Measurements from ENCODE around the gene GFOD2.

Gene GFOD2

GRCh38 chr16:67664258-67664657 is 54.9 kb downstream of the GFOD2 start:
- H3K9me3 ChIP-seq (ENCODE audit: insufficient read depth, low read depth, low read length): no peaks in the 10 kb centered on the region
- no peak for TF ChIP-seq EZH2phosphoT487 (IDR thresholded peaks at IDR 0.05; ENCODE audit: borderline replicate concordance)
- TF ChIP-seq, protein P1, sequence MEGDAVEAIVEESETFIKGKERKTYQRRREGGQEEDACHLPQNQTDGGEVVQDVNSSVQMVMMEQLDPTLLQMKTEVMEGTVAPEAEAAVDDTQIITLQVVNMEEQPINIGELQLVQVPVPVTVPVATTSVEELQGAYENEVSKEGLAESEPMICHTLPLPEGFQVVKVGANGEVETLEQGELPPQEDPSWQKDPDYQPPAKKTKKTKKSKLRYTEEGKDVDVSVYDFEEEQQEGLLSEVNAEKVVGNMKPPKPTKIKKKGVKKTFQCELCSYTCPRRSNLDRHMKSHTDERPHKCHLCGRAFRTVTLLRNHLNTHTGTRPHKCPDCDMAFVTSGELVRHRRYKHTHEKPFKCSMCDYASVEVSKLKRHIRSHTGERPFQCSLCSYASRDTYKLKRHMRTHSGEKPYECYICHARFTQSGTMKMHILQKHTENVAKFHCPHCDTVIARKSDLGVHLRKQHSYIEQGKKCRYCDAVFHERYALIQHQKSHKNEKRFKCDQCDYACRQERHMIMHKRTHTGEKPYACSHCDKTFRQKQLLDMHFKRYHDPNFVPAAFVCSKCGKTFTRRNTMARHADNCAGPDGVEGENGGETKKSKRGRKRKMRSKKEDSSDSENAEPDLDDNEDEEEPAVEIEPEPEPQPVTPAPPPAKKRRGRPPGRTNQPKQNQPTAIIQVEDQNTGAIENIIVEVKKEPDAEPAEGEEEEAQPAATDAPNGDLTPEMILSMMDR (conservative IDR thresholded peaks at IDR 0.05; ENCODE audit: low read length): no peak
- H3F3A ChIP-seq (ENCODE audit: low read depth): no peaks in the 10 kb centered on the region
- H3K36me3 ChIP-seq (ENCODE audit: insufficient read depth, low read length): no peaks in the 10 kb centered on the region
- H3K79me2 ChIP-seq (ENCODE audit: insufficient read depth, low read length): peaks cover 6% of the 10 kb centered on the region; the same call in 1 of the 2 replicates
- peaks cover 7% of the 10 kb centered on the region for H4K20me1 ChIP-seq (ENCODE audit: insufficient read depth, low read length, poor library complexity, severe bottlenecking)
- H3K9ac ChIP-seq (ENCODE audit: low read depth, low read length, poor library complexity, severe bottlenecking): no peak overlapping the region
- no peaks in the 10 kb centered on the region for H3K27me3 ChIP-seq (ENCODE audit: insufficient read depth, low read length, poor library complexity, severe bottlenecking)
- no peak overlapping the region for H3K4me2 ChIP-seq (ENCODE audit: low read depth, low read length, poor library complexity, severe bottlenecking)
- H3K4me3 ChIP-seq (ENCODE audit: low read length, poor library complexity, severe bottlenecking): no peak overlapping the region
- H3K9me2 ChIP-seq (replicated peaks; ENCODE audit: low read depth, low read length): no peaks in the 10 kb centered on the region
- no peak overlapping the region for H2AFZ ChIP-seq (ENCODE audit: low read length)
- H3K4me1 ChIP-seq (ENCODE audit: insufficient read depth, low read length, poor library complexity, severe bottlenecking): peaks cover 20% of the 10 kb centered on the region

GRCh38 chr16:67663877-67664222 is 55.3 kb downstream of the GFOD2 start:
- H3K4me1 ChIP-seq (ENCODE audit: insufficient read depth, low read length, poor library complexity, severe bottlenecking): peaks cover 24% of the 10 kb centered on the region
- H3K36me3 ChIP-seq (ENCODE audit: insufficient read depth, low read length): no peaks in the 10 kb centered on the region
- H3K27me3 ChIP-seq (ENCODE audit: insufficient read depth, low read length, poor library complexity, severe bottlenecking): no peaks in the 10 kb centered on the region
- H3K4me2 ChIP-seq (ENCODE audit: low read depth, low read length, poor library complexity, severe bottlenecking): no peak overlapping the region
- TF ChIP-seq, protein P1 (conservative IDR thresholded peaks at IDR 0.05; ENCODE audit: low read length): 0 out of 2 replicates have a peak, but pooled peaks have one; percentile 5
- TF ChIP-seq EZH2phosphoT487 (IDR thresholded peaks at IDR 0.05; ENCODE audit: borderline replicate concordance): no peak
- H3K4me3 ChIP-seq (ENCODE audit: low read length, poor library complexity, severe bottlenecking): no peak overlapping the region
- no peak overlapping the region for H2AFZ ChIP-seq (ENCODE audit: low read length)
- H3F3A ChIP-seq (ENCODE audit: low read depth): no peaks in the 10 kb centered on the region
- no peaks in the 10 kb centered on the region for H3K9me2 ChIP-seq (replicated peaks; ENCODE audit: low read depth, low read length)
- peaks cover 11% of the 10 kb centered on the region for H4K20me1 ChIP-seq (ENCODE audit: insufficient read depth, low read length, poor library complexity, severe bottlenecking)
- no peaks in the 10 kb centered on the region for H3K9me3 ChIP-seq (ENCODE audit: insufficient read depth, low read depth, low read length)
- peaks cover 10% of the 10 kb centered on the region; the same call in 1 of the 2 replicates for H3K79me2 ChIP-seq (ENCODE audit: insufficient read depth, low read length)
- H3K9ac ChIP-seq (ENCODE audit: low read depth, low read length, poor library complexity, severe bottlenecking): no peak overlapping the region

- TF ChIP-seq, protein P1 (conservative IDR thresholded peaks at IDR 0.05; ENCODE audit: low read length): peak; percentile 56
- no peak for TF ChIP-seq EZH2phosphoT487 (IDR thresholded peaks at IDR 0.05; ENCODE audit: borderline replicate concordance)
- H2AFZ ChIP-seq (ENCODE audit: low read length): no peak overlapping the region
- no peak overlapping the region for H3K9ac ChIP-seq (ENCODE audit: low read depth, low read length, poor library complexity, severe bottlenecking)
- no peaks in the 10 kb centered on the region for H3K27me3 ChIP-seq (ENCODE audit: insufficient read depth, low read length, poor library complexity, severe bottlenecking)
- H3K79me2 ChIP-seq (ENCODE audit: insufficient read depth, low read length): peaks cover 12% of the 10 kb centered on the region; the same call in 1 of the 2 replicates
- H3K9me3 ChIP-seq (ENCODE audit: insufficient read depth, low read depth, low read length): no peaks in the 10 kb centered on the region
- no peaks in the 10 kb centered on the region for H3F3A ChIP-seq (ENCODE audit: low read depth)
- H3K4me1 ChIP-seq (ENCODE audit: insufficient read depth, low read length, poor library complexity, severe bottlenecking): peaks cover 23% of the 10 kb centered on the region
- no peaks in the 10 kb centered on the region; the same call in 1 of the 2 replicates for H3K36me3 ChIP-seq (ENCODE audit: insufficient read depth, low read length)
- H3K4me2 ChIP-seq (ENCODE audit: low read depth, low read length, poor library complexity, severe bottlenecking): no peak overlapping the region
- peaks cover 17% of the 10 kb centered on the region for H4K20me1 ChIP-seq (ENCODE audit: insufficient read depth, low read length, poor library complexity, severe bottlenecking)
- H3K9me2 ChIP-seq (replicated peaks; ENCODE audit: low read depth, low read length): no peaks in the 10 kb centered on the region
- H3K4me3 ChIP-seq (ENCODE audit: low read length, poor library complexity, severe bottlenecking): no peak overlapping the region
Observed at GRCh38 chr16:67663151-67663876, 55.8 kb downstream of the GFOD2 start.

Data from Loucy (cell line).